Liver (tissue), 9 donors: ENCODE data around the gene RXFP3. TPM values are rescaled to one million over a fixed set of nuclear protein-coding genes. Genes with fewer than 3 reads are reported as not detected.

Experiments
- DNase-seq: peaks from one replicate; pipeline ENCODE4 v3.0.0-alpha.2; 2017; ENCODE audit warnings: low spot score
- H3K27ac ChIP-seq, 2 donors: one replicate each; pipeline ENCODE4 v1.7.0; 2013; ENCODE audit warnings: inconsistent platforms in 2 of 2, low read length in 2 of 2, control low read depth in 1 of 2, low read depth in 1 of 2, mild to moderate bottlenecking in 1 of 2
- H3K27me3 ChIP-seq, 4 donors: one replicate each; pipeline versions ENCODE4 v1.6.1 to v1.7.0; 2013; ENCODE audit warnings: low read length in 3 of 4, inconsistent platforms in 1 of 4, mild to moderate bottlenecking in 1 of 4, moderate library complexity in 1 of 4; ENCODE audit not compliant: control insufficient read depth in 4 of 4, insufficient read depth in 4 of 4
- H3K36me3 ChIP-seq, 4 donors: one replicate each; pipeline versions ENCODE4 v1.6.1 to v1.7.0; 2013; ENCODE audit warnings: low read length in 3 of 4, mild to moderate bottlenecking in 3 of 4, low read depth in 1 of 4, moderate library complexity in 1 of 4; ENCODE audit not compliant: control insufficient read depth in 4 of 4, insufficient read depth in 3 of 4
- H3K4me1 ChIP-seq, 4 donors: one replicate each; pipeline versions ENCODE4 v1.6.1 to v1.7.0; 2013; ENCODE audit warnings: low read length in 3 of 4, mild to moderate bottlenecking in 3 of 4, moderate library complexity in 1 of 4; ENCODE audit not compliant: control insufficient read depth in 4 of 4, insufficient read depth in 4 of 4
- H3K4me3 ChIP-seq, 3 donors: one replicate each; pipeline versions ENCODE4 v1.6.1 to v1.7.0; 2013; ENCODE audit warnings: low read length in 3 of 3, control low read depth in 1 of 3, low read depth in 1 of 3, mild to moderate bottlenecking in 1 of 3
- H3K9ac ChIP-seq, 2 donors: one replicate each; pipeline ENCODE4 v1.7.0; 2013; ENCODE audit warnings: low read length in 2 of 2, mild to moderate bottlenecking in 2 of 2, moderate library complexity in 2 of 2, control low read depth in 1 of 2, low read depth in 1 of 2
- H3K9me3 ChIP-seq, 4 donors: one replicate each; pipeline versions ENCODE4 v1.6.1 to v1.7.0; 2013; ENCODE audit warnings: low read length in 3 of 4; ENCODE audit not compliant: control insufficient read depth in 4 of 4
- EGR1 ChIP-seq, 2 donors: IDR thresholded peaks; 2 replicates each; pipeline ENCODE4 v1.6.1; 2016 to 2018; ENCODE audit warnings: antibody characterized with exemption in 2 of 2, low read depth in 2 of 2
- FOXA1 ChIP-seq: IDR thresholded peaks from 2 replicates; pipeline ENCODE4 v1.6.1; 2016; ENCODE audit warnings: antibody characterized with exemption
- FOXA2 ChIP-seq: IDR thresholded peaks from 2 replicates; pipeline ENCODE4 v1.6.1; 2016; ENCODE audit warnings: antibody characterized with exemption
- GABPA ChIP-seq, 2 donors: IDR thresholded peaks in 1 of 2; conservative IDR thresholded peaks in 1 of 2; 2 replicates each; pipeline ENCODE4 v1.6.1; 2016; ENCODE audit warnings: antibody characterized with exemption in 2 of 2, mild to moderate bottlenecking in 1 of 2, moderate library complexity in 1 of 2
- HNF4A ChIP-seq, 2 donors: conservative IDR thresholded peaks; 2 replicates each; pipeline ENCODE4 v1.6.1; 2016; ENCODE audit warnings: antibody characterized with exemption in 2 of 2, mild to moderate bottlenecking in 2 of 2
- HNF4G ChIP-seq: IDR thresholded peaks from 2 replicates; pipeline ENCODE4 v1.6.1; 2016; ENCODE audit warnings: antibody characterized with exemption
- JUND ChIP-seq, 2 donors: IDR thresholded peaks; 2 replicates each; pipeline ENCODE4 v1.6.1; 2016; ENCODE audit warnings: antibody characterized with exemption in 2 of 2
- NR2F2 ChIP-seq: IDR thresholded peaks from 2 replicates; pipeline ENCODE4 v1.6.1; 2016; ENCODE audit warnings: antibody characterized with exemption
- TAF1 ChIP-seq: conservative IDR thresholded peaks from 2 replicates; pipeline ENCODE4 v1.6.1; 2016; ENCODE audit warnings: antibody characterized with exemption, mild to moderate bottlenecking
- YY1 ChIP-seq: IDR thresholded peaks from 2 replicates; pipeline ENCODE4 v1.6.1; 2016; ENCODE audit warnings: antibody characterized with exemption, mild to moderate bottlenecking
- WGBS: extraction: QIAGEN DNeasy Blood & Tissue Kit; methylation state at CpG from one replicate; pipeline ENCODE4 v1.1.7; 2013; 5-methylcytosine and 5-hydroxymethylcytosine counted together
- polyA plus RNA-seq, 2 donors: library from polyadenylated mRNA; stranded (reverse) in 1 of 2; unstranded in 1 of 2; fragments of 200-250 nt in 1 of 2; fragments of >200 nt in 1 of 2; fragmentation: Nextera tagmentation in 1 of 2; extraction: Ambion mirVana in 1 of 2; gene quantifications; one replicate each; pipeline versions ENCODE4 v1.2.1 to v1.2.3, GENCODE V29; 2013 to 2015
- total RNA-seq, 2 donors: library from RNA; depleted of rRNA; stranded (reverse); fragments of >200 nt; gene quantifications; one replicate each; pipeline ENCODE4 v1.2.3, GENCODE V29; 2014
- TF ChIP-seq, protein P1 (sequence below): IDR thresholded peaks from 2 replicates; pipeline ENCODE4 v1.6.1; 2016; ENCODE audit warnings: antibody characterized with exemption, mild to moderate bottlenecking
- TF ChIP-seq, protein P2 (sequence below): IDR thresholded peaks from 2 replicates; pipeline ENCODE4 v1.6.1; 2016; ENCODE audit warnings: antibody characterized with exemption
- TF ChIP-seq, protein P3 (sequence below): fragments of 150-350 bp; IDR thresholded peaks from 2 replicates; pipeline ENCODE4 v1.5.1; 2017; ENCODE audit warnings: improper control_type of control experiment, low read depth, low read length; ENCODE audit not compliant: missing input control
- TF ChIP-seq, protein P4 (sequence below): IDR thresholded peaks from 2 replicates; pipeline ENCODE4 v1.6.1; 2016; ENCODE audit warnings: antibody characterized with exemption
- TF ChIP-seq, protein P5 (sequence below): IDR thresholded peaks from 2 replicates; pipeline ENCODE4 v1.6.1; 2016; ENCODE audit warnings: antibody characterized with exemption
- donor health status: healthy.
- donor health status: healthy.
- donor health status: healthy.
- donor health status: healthy.
- donor health status: healthy.

RXFP3 gene
- total and polyA plus RNA-seq, 4 donors: not detected

DNA sequence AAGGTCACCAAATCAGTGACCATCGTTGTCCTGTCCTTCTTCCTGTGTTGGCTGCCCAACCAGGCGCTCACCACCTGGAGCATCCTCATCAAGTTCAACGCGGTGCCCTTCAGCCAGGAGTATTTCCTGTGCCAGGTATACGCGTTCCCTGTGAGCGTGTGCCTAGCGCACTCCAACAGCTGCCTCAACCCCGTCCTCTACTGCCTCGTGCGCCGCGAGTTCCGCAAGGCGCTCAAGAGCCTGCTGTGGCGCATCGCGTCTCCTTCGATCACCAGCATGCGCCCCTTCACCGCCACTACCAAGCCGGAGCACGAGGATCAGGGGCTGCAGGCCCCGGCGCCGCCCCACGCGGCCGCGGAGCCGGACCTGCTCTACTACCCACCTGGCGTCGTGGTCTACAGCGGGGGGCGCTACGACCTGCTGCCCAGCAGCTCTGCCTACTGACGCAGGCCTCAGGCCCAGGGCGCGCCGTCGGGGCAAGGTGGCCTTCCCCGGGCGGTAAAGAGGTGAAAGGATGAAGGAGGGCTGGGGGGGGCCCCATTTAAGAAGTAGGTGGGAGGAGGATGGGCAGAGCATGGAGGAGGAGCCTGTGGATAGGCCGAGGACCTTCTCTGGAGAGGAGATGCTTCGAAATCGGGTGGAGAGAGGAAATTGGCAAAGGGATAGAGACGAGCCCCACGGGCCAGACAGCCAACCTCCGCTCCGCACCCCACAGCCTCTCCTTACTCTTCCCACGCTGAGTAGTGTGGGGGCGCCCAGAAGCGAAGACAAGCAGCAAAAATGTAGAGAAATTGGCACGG lies 1.7 kb downstream of the RXFP3 start:
- Histone ChIP-seq H3K9me3 (no peaks in the 10 kb centered on the region), H3K36me3 (no peaks in the 10 kb centered on the region), H3K4me3 (no peak overlapping the region), H3K9ac (no peak overlapping the region), H3K27me3 (peaks cover 3 to 13% (median 10%) of the 10 kb centered on the region in 4 donors), H3K27ac (no peak overlapping the region), H3K4me1 (peaks cover 5 to 17% (median 11%) of the 10 kb centered on the region in 4 donors)
- no peak for DNase-seq
- TF ChIP-seq HNF4G (no peak), JUND (IDR thresholded peaks at IDR 0.05) (no peak), FOXA2 (no peak), GABPA (IDR thresholded peaks at IDR 0.05 in 1 of 2, conservative IDR thresholded peaks at IDR 0.05 in 1 of 2) (no peak), NR2F2 (no peak), YY1 (no peak), TAF1 (no peak), EGR1 (IDR thresholded peaks at IDR 0.05; ENCODE audit: low read depth in 2 of 2) (no peak), HNF4A (conservative IDR thresholded peaks at IDR 0.05) (no peak)
- TF ChIP-seq, protein P1, sequence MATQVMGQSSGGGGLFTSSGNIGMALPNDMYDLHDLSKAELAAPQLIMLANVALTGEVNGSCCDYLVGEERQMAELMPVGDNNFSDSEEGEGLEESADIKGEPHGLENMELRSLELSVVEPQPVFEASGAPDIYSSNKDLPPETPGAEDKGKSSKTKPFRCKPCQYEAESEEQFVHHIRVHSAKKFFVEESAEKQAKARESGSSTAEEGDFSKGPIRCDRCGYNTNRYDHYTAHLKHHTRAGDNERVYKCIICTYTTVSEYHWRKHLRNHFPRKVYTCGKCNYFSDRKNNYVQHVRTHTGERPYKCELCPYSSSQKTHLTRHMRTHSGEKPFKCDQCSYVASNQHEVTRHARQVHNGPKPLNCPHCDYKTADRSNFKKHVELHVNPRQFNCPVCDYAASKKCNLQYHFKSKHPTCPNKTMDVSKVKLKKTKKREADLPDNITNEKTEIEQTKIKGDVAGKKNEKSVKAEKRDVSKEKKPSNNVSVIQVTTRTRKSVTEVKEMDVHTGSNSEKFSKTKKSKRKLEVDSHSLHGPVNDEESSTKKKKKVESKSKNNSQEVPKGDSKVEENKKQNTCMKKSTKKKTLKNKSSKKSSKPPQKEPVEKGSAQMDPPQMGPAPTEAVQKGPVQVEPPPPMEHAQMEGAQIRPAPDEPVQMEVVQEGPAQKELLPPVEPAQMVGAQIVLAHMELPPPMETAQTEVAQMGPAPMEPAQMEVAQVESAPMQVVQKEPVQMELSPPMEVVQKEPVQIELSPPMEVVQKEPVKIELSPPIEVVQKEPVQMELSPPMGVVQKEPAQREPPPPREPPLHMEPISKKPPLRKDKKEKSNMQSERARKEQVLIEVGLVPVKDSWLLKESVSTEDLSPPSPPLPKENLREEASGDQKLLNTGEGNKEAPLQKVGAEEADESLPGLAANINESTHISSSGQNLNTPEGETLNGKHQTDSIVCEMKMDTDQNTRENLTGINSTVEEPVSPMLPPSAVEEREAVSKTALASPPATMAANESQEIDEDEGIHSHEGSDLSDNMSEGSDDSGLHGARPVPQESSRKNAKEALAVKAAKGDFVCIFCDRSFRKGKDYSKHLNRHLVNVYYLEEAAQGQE: no peak
- TF ChIP-seq, protein P2, sequence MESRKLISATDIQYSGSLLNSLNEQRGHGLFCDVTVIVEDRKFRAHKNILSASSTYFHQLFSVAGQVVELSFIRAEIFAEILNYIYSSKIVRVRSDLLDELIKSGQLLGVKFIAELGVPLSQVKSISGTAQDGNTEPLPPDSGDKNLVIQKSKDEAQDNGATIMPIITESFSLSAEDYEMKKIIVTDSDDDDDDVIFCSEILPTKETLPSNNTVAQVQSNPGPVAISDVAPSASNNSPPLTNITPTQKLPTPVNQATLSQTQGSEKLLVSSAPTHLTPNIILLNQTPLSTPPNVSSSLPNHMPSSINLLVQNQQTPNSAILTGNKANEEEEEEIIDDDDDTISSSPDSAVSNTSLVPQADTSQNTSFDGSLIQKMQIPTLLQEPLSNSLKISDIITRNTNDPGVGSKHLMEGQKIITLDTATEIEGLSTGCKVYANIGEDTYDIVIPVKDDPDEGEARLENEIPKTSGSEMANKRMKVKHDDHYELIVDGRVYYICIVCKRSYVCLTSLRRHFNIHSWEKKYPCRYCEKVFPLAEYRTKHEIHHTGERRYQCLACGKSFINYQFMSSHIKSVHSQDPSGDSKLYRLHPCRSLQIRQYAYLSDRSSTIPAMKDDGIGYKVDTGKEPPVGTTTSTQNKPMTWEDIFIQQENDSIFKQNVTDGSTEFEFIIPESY: no peak
- 18% methylated on average over 54 of the region's 54 CpGs for WGBS

DNA sequence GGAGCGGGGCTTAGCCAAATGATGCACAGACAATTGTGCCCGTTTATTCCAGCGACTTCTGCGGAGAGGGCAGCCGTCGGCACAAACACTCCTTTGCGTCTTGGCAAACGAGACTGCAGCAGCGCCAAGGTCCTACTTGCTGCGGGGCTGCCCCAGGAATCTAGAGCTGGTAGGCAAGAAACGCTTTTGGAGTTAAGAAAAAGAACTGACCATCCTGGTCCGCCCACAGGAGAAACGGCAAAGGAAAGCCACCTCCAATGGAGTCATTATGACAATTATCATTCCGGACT lies 2.3 kb downstream of the RXFP3 start:
- Histone ChIP-seq H3K9me3 (no peaks in the 10 kb centered on the region), H3K9ac (no peak overlapping the region), H3K4me3 (no peak overlapping the region), H3K36me3 (no peaks in the 10 kb centered on the region), H3K27ac (no peak overlapping the region), H3K4me1 (peaks cover 5 to 17% (median 11%) of the 10 kb centered on the region in 4 donors), H3K27me3 (peaks cover 3 to 13% (median 10%) of the 10 kb centered on the region in 4 donors)
- DNase-seq: no peak
- WGBS: 17% methylated on average over 14 of the region's 14 CpGs
- TF ChIP-seq, protein P3, sequence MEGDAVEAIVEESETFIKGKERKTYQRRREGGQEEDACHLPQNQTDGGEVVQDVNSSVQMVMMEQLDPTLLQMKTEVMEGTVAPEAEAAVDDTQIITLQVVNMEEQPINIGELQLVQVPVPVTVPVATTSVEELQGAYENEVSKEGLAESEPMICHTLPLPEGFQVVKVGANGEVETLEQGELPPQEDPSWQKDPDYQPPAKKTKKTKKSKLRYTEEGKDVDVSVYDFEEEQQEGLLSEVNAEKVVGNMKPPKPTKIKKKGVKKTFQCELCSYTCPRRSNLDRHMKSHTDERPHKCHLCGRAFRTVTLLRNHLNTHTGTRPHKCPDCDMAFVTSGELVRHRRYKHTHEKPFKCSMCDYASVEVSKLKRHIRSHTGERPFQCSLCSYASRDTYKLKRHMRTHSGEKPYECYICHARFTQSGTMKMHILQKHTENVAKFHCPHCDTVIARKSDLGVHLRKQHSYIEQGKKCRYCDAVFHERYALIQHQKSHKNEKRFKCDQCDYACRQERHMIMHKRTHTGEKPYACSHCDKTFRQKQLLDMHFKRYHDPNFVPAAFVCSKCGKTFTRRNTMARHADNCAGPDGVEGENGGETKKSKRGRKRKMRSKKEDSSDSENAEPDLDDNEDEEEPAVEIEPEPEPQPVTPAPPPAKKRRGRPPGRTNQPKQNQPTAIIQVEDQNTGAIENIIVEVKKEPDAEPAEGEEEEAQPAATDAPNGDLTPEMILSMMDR: no peak
- TF ChIP-seq NR2F2 (no peak), EGR1 (IDR thresholded peaks at IDR 0.05; ENCODE audit: low read depth in 2 of 2) (no peak), HNF4A (conservative IDR thresholded peaks at IDR 0.05) (no peak), TAF1 (no peak), JUND (IDR thresholded peaks at IDR 0.05) (no peak), FOXA1 (no peak)
- TF ChIP-seq, protein P4, sequence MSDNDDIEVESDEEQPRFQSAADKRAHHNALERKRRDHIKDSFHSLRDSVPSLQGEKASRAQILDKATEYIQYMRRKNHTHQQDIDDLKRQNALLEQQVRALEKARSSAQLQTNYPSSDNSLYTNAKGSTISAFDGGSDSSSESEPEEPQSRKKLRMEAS: no peak
- TF ChIP-seq, protein P5, sequence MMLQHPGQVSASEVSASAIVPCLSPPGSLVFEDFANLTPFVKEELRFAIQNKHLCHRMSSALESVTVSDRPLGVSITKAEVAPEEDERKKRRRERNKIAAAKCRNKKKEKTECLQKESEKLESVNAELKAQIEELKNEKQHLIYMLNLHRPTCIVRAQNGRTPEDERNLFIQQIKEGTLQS: no peak
- TF ChIP-seq, protein P1: no peak
